ENCODE measurements around the gene ZNF213.
A peak's percentile ranks its signal among the peaks of the same experiment; 100 is the strongest.

The ZNF213 gene

GRCh38 chr16:3134338-3135125 is at the start of gene ZNF213:
ZNF213 (plus strand) TSS chr16:3135029; CDS start chr16:3137281, 2,252 bp downstream.
- DNase-seq (ENCODE audit: extremely low read depth, low read depth), result peak; percentile 91
- no peak for TF ChIP-seq CTCF (IDR thresholded peaks at IDR 0.05; ENCODE audit: low read depth, low read length)

GRCh38 chr16:3085868-3086595 is 48.8 kb upstream of the ZNF213 start:
- TF ChIP-seq CTCF (IDR thresholded peaks at IDR 0.05; ENCODE audit: low read depth, low read length), result no peak

GRCh38 chr16:3086596-3087242 is 48.1 kb upstream of the ZNF213 start:
- no peak for DNase-seq (ENCODE audit: extremely low read depth, low read depth)
- no peak for TF ChIP-seq CTCF (IDR thresholded peaks at IDR 0.05; ENCODE audit: low read depth, low read length)

More at GRCh38 chr16:3085868-3086595, 48.8 kb upstream of the ZNF213 start:
- no peak for DNase-seq (ENCODE audit: extremely low read depth, low read depth)

GRCh38 chr16:3087243-3088235 is 47.3 kb upstream of the ZNF213 start:
- DNase-seq (ENCODE audit: extremely low read depth, low read depth), result no peak
- peak; percentile 36 for TF ChIP-seq CTCF (IDR thresholded peaks at IDR 0.05; ENCODE audit: low read depth, low read length)

- DNase-seq (ENCODE audit: extremely low read depth, low read depth), result no peak
- no peak for TF ChIP-seq CTCF (IDR thresholded peaks at IDR 0.05; ENCODE audit: low read depth, low read length)
These were observed 46.4 kb upstream of the ZNF213 start for GRCh38 chr16:3088450-3088849.

GRCh38 chr16:3088925-3089716 is 45.7 kb upstream of the ZNF213 start:
- TF ChIP-seq CTCF (IDR thresholded peaks at IDR 0.05; ENCODE audit: low read depth, low read length), result no peak
- no peak for DNase-seq (ENCODE audit: extremely low read depth, low read depth)
